ENCODE data around the gene TSR2.
A peak's percentile ranks its signal among the peaks of the same experiment; 100 is the strongest.
"Not testable (repeated sequence)": the region's sequence is repeated elsewhere in the genome, so short reads cannot be mapped to it uniquely, and the experiment has no call there.

Gene TSR2

DNA sequence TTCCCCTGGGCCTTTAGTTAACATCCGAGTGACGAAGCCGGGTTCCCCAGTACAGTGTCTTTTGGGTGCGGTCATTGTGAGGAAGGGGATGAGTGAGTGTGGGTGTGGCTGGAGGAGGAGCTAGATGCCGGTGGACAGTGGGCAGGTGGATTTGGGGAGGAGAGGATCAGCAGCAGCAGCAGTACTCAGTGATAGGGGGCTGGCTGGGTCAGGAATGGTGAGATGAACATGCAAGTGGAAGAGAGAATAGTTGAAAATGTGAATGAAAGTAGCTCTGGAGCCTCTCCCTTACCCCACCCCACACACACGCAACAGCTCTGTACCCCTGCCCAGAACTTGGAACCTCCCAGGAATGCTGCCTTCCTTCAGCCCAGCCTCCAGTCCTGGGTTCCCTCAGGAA, 4.5 kb downstream of the TSR2 start:
- Mint-ChIP-seq H3K4me1 (peaks cover 22% of the 10 kb centered on the region), H3K27ac (no peak overlapping the region), H3K4me3 (no peak overlapping the region), H3K27me3 (no peaks in the 10 kb centered on the region), H3K9me3 (no peaks in the 10 kb centered on the region), H3K36me3 (peaks cover 21% of the 10 kb centered on the region)
- ATAC-seq, result no peak

GRCh38 chrX:54446084-54446483, 5.9 kb downstream of the TSR2 start:
- ATAC-seq, result no peak
- H3K4me1 Mint-ChIP-seq, result peaks cover 22% of the 10 kb centered on the region
- H3K4me3 Mint-ChIP-seq, result no peak overlapping the region
- H3K27me3 Mint-ChIP-seq, result no peaks in the 10 kb centered on the region
- no peak overlapping the region for H3K27ac Mint-ChIP-seq
- no peaks in the 10 kb centered on the region for H3K9me3 Mint-ChIP-seq
- H3K36me3 Mint-ChIP-seq, result peaks cover 26% of the 10 kb centered on the region

DNA sequence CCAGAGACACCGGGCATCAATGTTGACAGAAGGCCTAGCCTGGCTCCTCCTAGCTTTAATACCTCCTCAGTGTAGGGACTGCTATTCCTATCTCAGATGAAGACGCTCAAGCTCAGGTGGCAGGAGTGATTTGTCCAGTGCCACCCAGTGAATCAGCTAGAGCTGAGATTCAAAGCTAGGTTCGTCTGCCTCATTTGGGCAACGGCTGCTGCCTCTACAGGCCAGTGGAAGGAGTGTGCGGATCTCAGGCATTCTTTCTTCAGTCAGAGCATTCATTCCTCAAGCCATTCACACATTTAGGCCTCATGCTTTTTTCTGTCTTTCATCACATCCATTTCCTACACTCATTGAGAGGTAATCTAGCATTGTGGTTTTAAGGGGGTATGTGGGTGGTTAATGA, 7.3 kb downstream of the TSR2 start:
- ATAC-seq, result no peak
- Mint-ChIP-seq H3K27ac (no peak overlapping the region), H3K4me3 (no peak overlapping the region), H3K9me3 (no peaks in the 10 kb centered on the region), H3K27me3 (no peaks in the 10 kb centered on the region), H3K36me3 (peaks cover 26% of the 10 kb centered on the region), H3K4me1 (peaks cover 8% of the 10 kb centered on the region)

DNA sequence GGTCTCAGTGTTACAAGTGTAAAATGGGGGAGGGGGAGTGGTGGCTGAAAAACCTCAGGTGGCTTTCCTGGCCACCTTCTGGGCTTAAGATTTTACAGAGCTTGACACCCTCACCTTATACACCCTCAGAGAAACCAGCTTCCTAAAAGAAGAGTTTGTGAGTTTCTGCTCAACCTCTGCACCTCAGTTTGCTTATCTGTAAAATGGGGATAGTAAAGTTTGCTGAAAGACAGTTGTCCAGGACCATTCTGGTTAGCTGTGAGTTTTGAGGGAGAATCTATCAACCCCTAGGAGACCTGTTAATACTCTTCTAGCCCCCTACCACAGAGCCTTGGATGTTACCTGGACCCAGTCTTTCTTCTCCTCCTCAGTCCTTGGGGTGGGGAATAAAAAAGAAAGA, 9.7 kb downstream of the TSR2 start:
- Mint-ChIP-seq H3K4me1 (no peaks in the 10 kb centered on the region), H3K36me3 (peaks cover 17% of the 10 kb centered on the region), H3K27ac (no peak overlapping the region), H3K27me3 (no peaks in the 10 kb centered on the region), H3K9me3 (no peaks in the 10 kb centered on the region), H3K4me3 (no peak overlapping the region)
- no peak for ATAC-seq

DNA sequence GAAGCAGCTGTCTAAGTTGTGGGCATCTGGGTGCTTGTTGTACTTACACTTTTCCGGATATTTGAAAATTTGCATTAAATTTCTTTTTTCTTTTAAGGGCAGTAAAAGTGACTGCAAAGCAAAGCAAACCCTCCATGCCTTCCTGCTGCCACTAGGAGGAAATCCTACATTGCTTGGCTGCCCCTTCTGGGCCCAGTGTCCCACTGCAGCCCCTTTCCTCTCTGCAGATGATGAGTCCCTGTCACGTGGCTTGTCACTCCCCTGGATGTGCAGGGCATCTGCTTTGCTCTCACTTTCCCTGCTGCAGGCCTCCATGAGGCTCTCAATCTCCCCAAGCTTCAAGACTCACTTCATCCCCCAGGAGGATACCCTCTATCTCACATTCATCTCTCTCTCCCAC, 12.7 kb downstream of the TSR2 start:
- no peak for ATAC-seq
- Mint-ChIP-seq H3K36me3 (peaks cover 11% of the 10 kb centered on the region), H3K9me3 (no peaks in the 10 kb centered on the region), H3K27ac (no peak overlapping the region), H3K4me3 (no peak overlapping the region), H3K27me3 (no peaks in the 10 kb centered on the region), H3K4me1 (no peaks in the 10 kb centered on the region)

- Mint-ChIP-seq H3K27me3 (no peaks in the 10 kb centered on the region), H3K4me3 (no peak overlapping the region), H3K4me1 (no peaks in the 10 kb centered on the region), H3K9me3 (no peaks in the 10 kb centered on the region), H3K27ac (no peak overlapping the region), H3K36me3 (no peaks in the 10 kb centered on the region)
- ATAC-seq, result no peak
Observed at GRCh38 chrX:54470054-54470760, 30.0 kb downstream of the TSR2 start.

GRCh38 chrX:54473993-54474859, 34.0 kb downstream of the TSR2 start:
- Mint-ChIP-seq H3K27ac (no peak overlapping the region), H3K36me3 (no peaks in the 10 kb centered on the region), H3K27me3 (no peaks in the 10 kb centered on the region), H3K4me3 (no peak overlapping the region), H3K4me1 (peaks cover 1% of the 10 kb centered on the region), H3K9me3 (no peaks in the 10 kb centered on the region)
- ATAC-seq, result no peak

- ATAC-seq, result no peak
- Mint-ChIP-seq H3K27ac (no peak overlapping the region), H3K4me1 (peaks cover 4% of the 10 kb centered on the region), H3K4me3 (no peak overlapping the region), H3K9me3 (no peaks in the 10 kb centered on the region), H3K36me3 (no peaks in the 10 kb centered on the region), H3K27me3 (no peaks in the 10 kb centered on the region)
Observed at GRCh38 chrX:54479136-54480111, 39.2 kb downstream of the TSR2 start.

GRCh38 chrX:54482839-54483593, 42.8 kb downstream of the TSR2 start:
- Mint-ChIP-seq H3K36me3 (no peaks in the 10 kb centered on the region), H3K9me3 (no peaks in the 10 kb centered on the region), H3K27me3 (no peaks in the 10 kb centered on the region), H3K4me3 (no peak overlapping the region), H3K4me1 (peaks cover 4% of the 10 kb centered on the region), H3K27ac (no peak overlapping the region)
- ATAC-seq, result no peak

DNA sequence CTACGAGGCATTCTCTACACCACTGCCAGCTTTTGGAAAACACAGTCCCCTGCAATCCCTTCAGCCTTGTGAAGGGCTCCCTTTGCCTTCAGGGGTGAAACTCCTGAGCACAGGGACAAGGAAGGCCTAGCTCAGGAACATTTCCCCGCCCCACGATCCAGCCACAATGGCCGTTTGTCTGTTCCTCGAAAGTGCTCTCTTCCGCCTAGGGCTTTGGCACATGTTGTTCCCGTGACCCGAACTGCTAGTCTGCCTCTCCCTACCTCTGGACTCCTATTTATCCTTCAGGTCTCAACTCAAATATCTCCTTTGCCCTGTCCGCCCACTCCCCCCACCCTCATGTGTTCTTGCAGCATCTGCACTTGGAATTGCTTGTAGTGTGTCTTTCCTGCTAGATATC, 43.7 kb downstream of the TSR2 start:
- H3K27me3 Mint-ChIP-seq, result no peaks in the 10 kb centered on the region
- H3K4me1 Mint-ChIP-seq, result peaks cover 4% of the 10 kb centered on the region
- H3K36me3 Mint-ChIP-seq, result no peaks in the 10 kb centered on the region
- H3K9me3 Mint-ChIP-seq, result no peaks in the 10 kb centered on the region
- H3K27ac Mint-ChIP-seq, result no peak overlapping the region
- no peak for ATAC-seq
- no peak overlapping the region for H3K4me3 Mint-ChIP-seq

DNA sequence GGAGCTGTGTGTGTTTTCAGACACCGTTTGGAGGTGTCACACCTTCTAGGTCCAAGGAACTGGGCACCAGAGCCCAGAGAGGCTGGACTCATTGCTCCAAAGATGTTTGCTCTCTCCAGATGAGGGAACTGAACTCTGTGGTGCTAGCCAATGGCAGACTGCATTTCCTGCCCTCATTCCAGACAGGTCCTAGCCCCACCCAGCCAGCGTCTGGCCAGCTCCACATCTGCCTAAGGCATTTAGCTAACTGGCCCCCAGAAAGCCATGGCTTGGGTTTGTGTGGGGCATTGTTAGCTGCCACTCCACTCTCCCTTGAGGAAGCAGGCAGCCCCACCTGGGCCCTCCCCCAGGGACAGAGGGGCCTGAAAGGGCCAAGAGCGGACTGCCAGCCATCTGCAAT, 44.5 kb downstream of the TSR2 start:
- H3K4me1 Mint-ChIP-seq, result no peaks in the 10 kb centered on the region
- H3K36me3 Mint-ChIP-seq, result no peaks in the 10 kb centered on the region
- H3K27me3 Mint-ChIP-seq, result no peaks in the 10 kb centered on the region
- no peak overlapping the region for H3K27ac Mint-ChIP-seq
- no peak for ATAC-seq
- H3K9me3 Mint-ChIP-seq, result no peaks in the 10 kb centered on the region
- no peak overlapping the region for H3K4me3 Mint-ChIP-seq

DNA sequence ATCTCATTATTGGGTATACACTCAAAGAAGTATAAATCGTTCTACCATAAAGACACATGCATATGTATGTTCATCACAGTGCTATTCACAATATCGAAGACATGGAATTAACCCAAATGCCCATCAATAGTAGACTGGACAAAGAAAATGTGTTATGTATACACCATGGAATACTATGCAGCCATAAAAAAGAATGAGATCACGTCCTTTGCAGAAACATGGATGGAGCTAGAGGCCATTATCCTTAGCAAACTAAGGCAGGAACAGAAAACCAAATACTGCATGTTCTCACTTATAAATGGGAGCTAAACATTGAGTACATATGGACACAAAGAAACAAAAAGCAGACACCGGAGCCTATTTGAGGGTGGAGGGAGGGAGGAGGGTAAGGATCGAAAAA, 49.6 kb downstream of the TSR2 start:
- not testable (repeated sequence) for H3K4me1 Mint-ChIP-seq, H3K9me3 Mint-ChIP-seq, H3K36me3 Mint-ChIP-seq, H3K4me3 Mint-ChIP-seq, H3K27ac Mint-ChIP-seq, ATAC-seq
- peaks cover 22% of the 10 kb centered on the region for H3K27me3 Mint-ChIP-seq

DNA sequence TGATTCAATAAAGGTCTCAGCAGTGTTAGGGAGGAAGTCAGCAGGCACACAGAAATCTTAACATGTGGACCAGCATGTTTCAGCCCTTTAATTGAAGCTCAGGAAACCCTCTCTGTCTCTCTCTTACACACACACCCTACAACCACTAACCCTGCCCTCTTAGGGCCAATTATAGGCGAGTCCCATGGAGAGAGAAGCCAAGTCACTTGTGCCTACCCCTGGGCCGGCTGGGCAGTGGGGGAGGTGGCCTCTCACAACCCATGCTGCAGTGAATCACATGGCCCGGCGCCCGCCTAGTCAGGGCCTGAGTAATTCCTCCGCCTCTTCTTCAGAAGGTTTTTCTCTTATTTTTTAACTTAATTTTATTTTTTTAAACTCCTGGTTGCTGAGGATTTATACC, 52.1 kb downstream of the TSR2 start:
- H3K27me3 Mint-ChIP-seq, result peaks cover 39% of the 10 kb centered on the region
- no peak overlapping the region for H3K4me3 Mint-ChIP-seq
- H3K36me3 Mint-ChIP-seq, result no peaks in the 10 kb centered on the region
- ATAC-seq, result no peak
- H3K4me1 Mint-ChIP-seq, result peaks cover 5% of the 10 kb centered on the region
- H3K9me3 Mint-ChIP-seq, result peaks cover 3% of the 10 kb centered on the region
- no peak overlapping the region for H3K27ac Mint-ChIP-seq

DNA sequence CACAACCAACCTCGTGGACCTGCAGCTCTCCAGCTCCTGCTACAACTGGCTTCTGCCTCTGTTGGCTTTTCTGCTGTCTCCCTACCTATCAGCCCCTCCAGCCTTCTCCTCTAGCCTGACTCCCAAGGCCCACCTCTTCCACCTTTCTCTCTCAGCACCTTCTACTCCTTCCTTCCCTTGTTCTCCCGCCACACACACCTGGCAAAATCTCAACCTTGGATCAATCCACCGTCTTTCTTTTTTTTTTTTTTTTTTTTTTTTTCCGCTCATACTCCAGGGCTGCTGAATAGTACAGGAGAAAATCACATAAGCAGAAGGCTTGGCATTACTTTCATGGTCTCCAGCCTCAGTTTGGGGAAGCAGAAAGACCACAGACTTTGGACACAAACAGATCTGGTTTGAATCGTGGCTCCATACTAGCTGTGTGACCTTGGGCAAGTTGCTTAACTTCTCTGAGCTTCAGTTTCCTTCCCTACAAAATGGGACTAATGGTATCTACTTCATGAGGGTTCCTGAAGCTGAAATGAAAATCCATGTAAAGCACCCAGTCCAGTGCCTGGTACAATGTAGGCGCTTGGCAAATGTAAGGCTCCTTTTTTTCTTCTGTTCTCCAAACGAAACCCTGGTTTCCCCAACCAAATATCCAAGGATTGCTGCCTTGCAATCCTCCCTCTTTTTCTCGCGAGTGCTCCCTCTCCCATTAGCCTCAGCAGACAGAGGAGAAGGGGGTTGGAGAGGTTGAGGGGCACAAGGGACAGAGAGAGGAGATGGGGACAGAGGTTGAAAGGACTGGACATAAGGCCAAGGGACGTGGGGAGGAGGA, 54.2 kb downstream of the TSR2 start:
- Mint-ChIP-seq H3K9me3 (peaks cover 3% of the 10 kb centered on the region), H3K27ac (no peak overlapping the region), H3K4me1 (peaks cover 5% of the 10 kb centered on the region), H3K36me3 (no peaks in the 10 kb centered on the region), H3K27me3 (peaks cover 59% of the 10 kb centered on the region), H3K4me3 (peak overlapping the region; percentile 73)
- ATAC-seq, result no peak
